Mesenteric fat pad (tissue), 1 donor: Measurements from ENCODE around the gene AKIRIN1. TPM values are rescaled to one million over a fixed set of nuclear protein-coding genes. Genes with fewer than 3 reads are reported as not detected.
"Not testable (repeated sequence)": the region's sequence is repeated elsewhere in the genome, so short reads cannot be mapped to it uniquely, and the experiment has no call there.

Source experiments
- DNase-seq: peaks from one replicate; pipeline ENCODE4 v3.0.0-alpha.2; 2020; ENCODE audit warnings: low spot score
- total RNA-seq: library from RNA; stranded (reverse); fragmentation: NEBNext Ultra II Directional; extraction: Animal tissue kit (Norgen Biotek cat#: 25700); gene quantifications from one replicate; pipeline ENCODE4 v1.2.1, GENCODE V29; 2021
- donor health status: DM: yes; HTN: yes; CAD: no.

AKIRIN1 gene
- total RNA-seq, 1 donor from 2014 or later, result 62.9 TPM

GRCh38 chr1:38992412-38993111 lies 1.5 kb downstream of the AKIRIN1 start:
- no peak for DNase-seq

- DNase-seq, result no peak
These were observed 3.1 kb downstream of the AKIRIN1 start for GRCh38 chr1:38994196-38994595.

GRCh38 chr1:38997034-38997900 lies 6.2 kb downstream of the AKIRIN1 start:
- no peak for DNase-seq

GRCh38 chr1:38997901-38998190 lies 6.8 kb downstream of the AKIRIN1 start:
- DNase-seq, result no peak

- DNase-seq, result no peak
These were observed 10.7 kb downstream of the AKIRIN1 start for GRCh38 chr1:39001516-39002421.

GRCh38 chr1:39003281-39003680 lies 12.2 kb downstream of the AKIRIN1 start:
- no peak for DNase-seq

- DNase-seq, result no peak
These were observed 12.7 kb downstream of the AKIRIN1 start for GRCh38 chr1:39003794-39004193.

- DNase-seq, result no peak
These were observed 15.2 kb downstream of the AKIRIN1 start for GRCh38 chr1:39006287-39006686.

GRCh38 chr1:39006726-39007645 lies 15.9 kb downstream of the AKIRIN1 start:
- DNase-seq, result no peak

- not testable (repeated sequence) for DNase-seq
These were observed 23.9 kb downstream of the AKIRIN1 start for GRCh38 chr1:39014956-39015355.

GRCh38 chr1:39016604-39017171 lies 25.6 kb downstream of the AKIRIN1 start:
- no peak for DNase-seq

GRCh38 chr1:39017266-39017665 lies 26.2 kb downstream of the AKIRIN1 start:
- DNase-seq, result no peak

- DNase-seq, result not testable (repeated sequence)
These were observed 29.4 kb downstream of the AKIRIN1 start for GRCh38 chr1:39020494-39020893.

- DNase-seq, result no peak
These were observed 30.4 kb downstream of the AKIRIN1 start for GRCh38 chr1:39021426-39021825.

GRCh38 chr1:39023140-39023539 lies 32.1 kb downstream of the AKIRIN1 start:
- no peak for DNase-seq

- DNase-seq, result peak; percentile 95
These were observed 35.2 kb downstream of the AKIRIN1 start, which contains the start of gene NDUFS5 for GRCh38 chr1:39026051-39026865. TSS of gene NDUFS5 (plus strand) at chr1:39026350. CDS start at chr1:39028725, 2,375 bp downstream.

GRCh38 chr1:39026866-39027507 lies 35.9 kb downstream of the AKIRIN1 start:
- peak; percentile 45 for DNase-seq

- DNase-seq, result peak; percentile 22
These were observed 43.1 kb downstream of the AKIRIN1 start for GRCh38 chr1:39034114-39034654.
